Mesenchymal stem cell (in vitro differentiated cells and primary cell): ENCODE results near the gene NOXO1.
A peak's percentile ranks its signal among the peaks of the same experiment; 100 is the strongest.

ENCODE experiments used
- DNase-seq: peaks from one replicate; pipeline ENCODE4 v3.0.0-alpha.2; 2013
- H2AFZ ChIP-seq: one replicate; pipeline ENCODE4 v1.6.1; 2013; ENCODE audit warnings: low read depth, mild to moderate bottlenecking, control low read depth, inconsistent platforms, low read length, moderate library complexity
- H2AK5ac ChIP-seq: 2 replicates; pipeline ENCODE4 v1.6.1; 2013; ENCODE audit warnings: low read length, moderate library complexity, mild to moderate bottlenecking, inconsistent platforms; ENCODE audit not compliant: severe bottlenecking
- H2BK120ac ChIP-seq: one replicate; pipeline ENCODE4 v1.6.1; 2013; ENCODE audit warnings: low read depth, mild to moderate bottlenecking, inconsistent platforms, low read length, moderate library complexity
- H2BK12ac ChIP-seq, 2 experiments: one replicate each; pipeline ENCODE4 v1.6.1; 2013; ENCODE audit warnings: inconsistent platforms in 2 of 2, low read length in 2 of 2, mild to moderate bottlenecking in 2 of 2, moderate library complexity in 2 of 2, control low read depth in 1 of 2
- H2BK15ac ChIP-seq: one replicate; pipeline ENCODE4 v1.6.1; 2013; ENCODE audit warnings: mild to moderate bottlenecking, low read depth, inconsistent platforms; ENCODE audit not compliant: poor library complexity, severe bottlenecking
- H2BK5ac ChIP-seq: 2 replicates; pipeline ENCODE4 v1.6.1; 2013; ENCODE audit warnings: low read depth, mild to moderate bottlenecking, low read length, control low read depth, inconsistent platforms; ENCODE audit not compliant: poor library complexity, severe bottlenecking
- H3K14ac ChIP-seq, 2 experiments: one replicate each; pipeline ENCODE4 v1.6.1; 2013; ENCODE audit warnings: inconsistent platforms in 2 of 2, low read length in 2 of 2, control low read depth in 1 of 2, mild to moderate bottlenecking in 1 of 2, moderate library complexity in 1 of 2
- H3K18ac ChIP-seq, 2 experiments: one replicate each; pipeline ENCODE4 v1.6.1; 2013; ENCODE audit warnings: inconsistent platforms in 2 of 2, low read length in 2 of 2, control low read depth in 1 of 2, low read depth in 1 of 2, mild to moderate bottlenecking in 1 of 2
- H3K23ac ChIP-seq, 2 experiments: one replicate each; pipeline ENCODE4 v1.6.1; 2013; ENCODE audit warnings: inconsistent platforms in 2 of 2, low read length in 2 of 2, mild to moderate bottlenecking in 2 of 2, moderate library complexity in 2 of 2, control low read depth in 1 of 2
- H3K27ac ChIP-seq: 2 replicates; pipeline ENCODE4 v1.5.1; 2013; ENCODE audit warnings: mild to moderate bottlenecking, moderate library complexity, low read length, control low read depth, inconsistent platforms; ENCODE audit not compliant: poor library complexity, severe bottlenecking
- H3K27me3 ChIP-seq, 2 experiments: 2 replicates each; pipeline versions ENCODE4 v1.6.1 to v1.7.0; 2013; ENCODE audit warnings: low read length in 2 of 2, mild to moderate bottlenecking in 2 of 2, moderate library complexity in 2 of 2, control low read depth in 1 of 2, inconsistent platforms in 1 of 2; ENCODE audit not compliant: control insufficient read depth in 1 of 2, insufficient read depth in 1 of 2
- H3K36me3 ChIP-seq, 2 experiments: 2 replicates each; pipeline versions ENCODE4 v1.6.1 to v1.7.0; 2013; ENCODE audit warnings: low read length in 2 of 2, control low read depth in 1 of 2, inconsistent platforms in 1 of 2, low read depth in 1 of 2, mild to moderate bottlenecking in 1 of 2; ENCODE audit not compliant: insufficient read depth in 2 of 2, control insufficient read depth in 1 of 2
- H3K4ac ChIP-seq, 2 experiments: one replicate each; pipeline ENCODE4 v1.6.1; 2013; ENCODE audit warnings: inconsistent platforms in 2 of 2, low read length in 2 of 2, mild to moderate bottlenecking in 2 of 2, moderate library complexity in 2 of 2, control low read depth in 1 of 2, low read depth in 1 of 2
- H3K4me1 ChIP-seq: 2 replicates; pipeline ENCODE4 v1.6.1; 2013; ENCODE audit warnings: low read depth, low read length, control low read depth; ENCODE audit not compliant: control insufficient read depth, insufficient read depth
- H3K4me2 ChIP-seq: 2 replicates; pipeline ENCODE4 v1.6.1; 2013; ENCODE audit warnings: low read length, mild to moderate bottlenecking, inconsistent platforms; ENCODE audit not compliant: poor library complexity, severe bottlenecking
- H3K4me3 ChIP-seq, 2 experiments: 2 replicates each; pipeline versions ENCODE4 v1.5.1 to v1.7.0; 2013; ENCODE audit warnings: low read length in 2 of 2, mild to moderate bottlenecking in 2 of 2, control low read depth in 1 of 2, low read depth in 1 of 2; ENCODE audit not compliant: insufficient read depth in 1 of 2
- H3K79me1 ChIP-seq: replicated peaks from 2 replicates; pipeline ENCODE4 v1.6.1; 2013; ENCODE audit warnings: mild to moderate bottlenecking, control low read depth, low read length, inconsistent platforms; ENCODE audit not compliant: poor library complexity, severe bottlenecking
- H3K9ac ChIP-seq: 2 replicates; pipeline ENCODE4 v1.7.0; 2013; ENCODE audit warnings: mild to moderate bottlenecking, low read length, moderate library complexity
- H3K9me3 ChIP-seq: 2 replicates; pipeline ENCODE4 v1.7.0; 2013; ENCODE audit warnings: mild to moderate bottlenecking, low read length; ENCODE audit not compliant: control insufficient read depth
- H4K8ac ChIP-seq: one replicate; pipeline ENCODE4 v1.6.1; 2013; ENCODE audit warnings: inconsistent platforms, mild to moderate bottlenecking, low read length, moderate library complexity
- H4K91ac ChIP-seq: one replicate; pipeline ENCODE4 v1.6.1; 2013; ENCODE audit warnings: mild to moderate bottlenecking, low read length, inconsistent platforms
- WGBS: methylation state at CpG from one replicate; pipeline ENCODE4 v1.1.7; 2013; ENCODE audit warnings: mixed read lengths; 5-methylcytosine and 5-hydroxymethylcytosine counted together

Gene NOXO1

DNA sequence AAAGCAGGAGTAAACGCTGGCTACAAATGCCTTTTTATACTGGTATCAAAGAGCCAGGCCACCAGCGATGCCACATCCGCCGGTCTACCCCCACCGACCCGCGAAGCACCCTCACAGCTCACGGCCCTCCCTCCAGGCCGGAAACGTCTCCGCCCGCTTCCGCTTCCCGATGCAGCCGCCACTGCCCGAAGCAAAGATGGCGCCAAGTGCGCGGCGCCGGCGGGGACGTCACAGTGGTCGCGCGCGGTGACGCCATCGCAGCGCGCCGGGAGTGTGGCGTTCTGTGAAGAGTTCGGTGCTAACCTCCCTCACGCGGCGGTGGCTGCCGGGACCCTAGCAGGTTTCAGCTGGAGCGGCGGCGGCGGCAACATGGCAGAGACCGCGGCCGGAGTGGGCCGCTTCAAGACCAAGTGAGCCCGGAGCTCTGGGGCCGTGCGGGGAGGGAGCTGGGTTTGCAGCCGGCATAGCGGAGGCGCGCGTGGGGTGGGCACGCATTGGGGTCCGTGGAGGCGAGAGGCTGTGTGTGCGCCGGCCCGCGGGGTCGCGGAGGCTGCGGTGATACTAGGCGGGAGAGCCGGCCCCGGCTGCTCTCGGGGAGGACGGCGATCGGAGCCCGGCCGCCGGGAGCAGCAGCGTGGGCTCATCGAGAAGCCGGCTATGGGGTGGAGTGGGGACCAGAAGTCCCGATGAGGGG, 9.3 kb downstream of the NOXO1 start, which contains the start of gene TBL3:
TBL3 (plus strand) TSS at position 258 of the 694 bp plus-strand sequence; CDS start at position 370, 112 bp downstream.
- Histone ChIP-seq H2BK5ac (no peak within 1 kb of the TSS), H2AFZ (peak within 1 kb of the TSS; percentile 84), H2AK5ac (peak within 1 kb of the TSS; percentile 3), H3K18ac (peak within 1 kb of the TSS; percentile 81 to 90), H3K4me2 (peak within 1 kb of the TSS; percentile 74), H3K14ac (peak within 1 kb of the TSS in 1 of 2 experiments; percentile 44), H3K9me3 (no peaks in the 10 kb centered on the region), H4K8ac (peak within 1 kb of the TSS; percentile 95), H3K4me1 (peaks cover 23% of the 10 kb centered on the region), H2BK120ac (no peak within 1 kb of the TSS), H3K36me3 (peaks cover 28 to 38% of the 10 kb centered on the region in 2 experiments), H3K4me3 (peak within 1 kb of the TSS; percentile 91 to 97), H3K23ac (peak within 1 kb of the TSS in 1 of 2 experiments; percentile 49), H3K27me3 (no peaks in the 10 kb centered on the region), H3K79me1 (peaks cover 29% of the 10 kb centered on the region), H4K91ac (peak within 1 kb of the TSS; percentile 75), H2BK12ac (no peak within 1 kb of the TSS), H3K9ac (peak within 1 kb of the TSS; percentile 93), H2BK15ac (peak within 1 kb of the TSS; percentile 6), H3K4ac (peak within 1 kb of the TSS; percentile 41 to 92), H3K27ac (peak within 1 kb of the TSS; percentile 86)
- WGBS, result under 1% methylated on average over 70 of the region's 78 CpGs
- DNase-seq, result peak; percentile 94

DNA sequence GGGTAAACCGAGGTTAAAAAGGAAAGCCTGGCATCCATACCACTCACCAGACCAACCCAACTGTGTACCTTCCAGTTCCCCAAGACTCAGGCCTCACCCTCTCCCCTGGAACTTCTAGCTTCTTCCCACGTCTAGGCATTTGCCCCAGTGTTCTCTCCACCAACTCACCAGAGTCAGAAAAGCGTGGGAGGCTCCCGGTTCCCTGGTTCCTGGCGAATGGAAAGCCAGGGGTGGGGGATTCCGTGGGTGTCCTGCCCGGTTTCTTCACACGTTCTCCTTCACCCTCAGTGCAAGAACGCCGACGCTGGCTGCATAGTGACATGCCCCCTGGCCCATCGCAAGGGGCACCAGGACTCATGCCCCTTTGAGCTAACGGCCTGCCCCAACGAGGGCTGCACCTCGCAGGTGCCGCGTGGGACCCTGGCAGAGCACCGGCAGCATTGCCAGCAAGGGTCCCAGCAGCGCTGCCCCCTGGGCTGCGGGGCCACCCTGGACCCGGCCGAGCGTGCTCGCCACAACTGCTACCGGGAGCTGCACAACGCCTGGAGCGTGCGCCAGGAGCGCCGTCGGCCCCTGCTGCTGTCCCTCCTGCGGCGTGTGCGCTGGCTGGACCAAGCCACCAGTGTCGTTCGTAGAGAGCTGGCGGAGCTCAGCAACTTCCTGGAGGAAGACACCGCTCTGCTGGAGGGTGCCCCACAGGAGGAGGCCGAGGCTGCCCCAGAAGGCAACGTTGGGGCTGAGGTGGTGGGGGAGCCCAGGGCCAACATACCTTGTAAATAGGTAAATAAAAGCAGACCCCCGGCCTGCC, 12.9 kb downstream of the NOXO1 start:
- H3K9me3 ChIP-seq, result peaks cover 4% of the 10 kb centered on the region
- H2AFZ ChIP-seq, result no peak overlapping the region
- H2BK15ac ChIP-seq, result no peak overlapping the region
- no peak overlapping the region for H3K23ac ChIP-seq
- no peak overlapping the region for H2BK120ac ChIP-seq
- H3K27me3 ChIP-seq, result no peaks in the 10 kb centered on the region
- no peak overlapping the region for H2AK5ac ChIP-seq
- no peak for DNase-seq
- H3K4me2 ChIP-seq, result no peak overlapping the region
- H3K27ac ChIP-seq, result no peak overlapping the region
- peaks cover 12% of the 10 kb centered on the region for H3K79me1 ChIP-seq
- H4K91ac ChIP-seq, result no peak overlapping the region
- H2BK5ac ChIP-seq, result no peak overlapping the region
- H3K36me3 ChIP-seq, result peaks cover 8 to 11% of the 10 kb centered on the region in 2 experiments
- no peak overlapping the region for H4K8ac ChIP-seq
- no peak overlapping the region for H3K9ac ChIP-seq
- peaks cover 21% of the 10 kb centered on the region for H3K4me1 ChIP-seq
- WGBS, result 93% methylated on average over 41 of the region's 41 CpGs
- H2BK12ac ChIP-seq, result no peak overlapping the region
- no peak overlapping the region for H3K14ac ChIP-seq
- no peak overlapping the region for H3K4me3 ChIP-seq
- H3K4ac ChIP-seq, result peak overlapping the region in 1 of 2 experiments; percentile 46
- H3K18ac ChIP-seq, result no peak overlapping the region

GRCh38 chr16:1966460-1966859, 14.8 kb downstream of the NOXO1 start, which contains the start of gene RNF151:
TSS of gene RNF151 (plus strand) at chr16:1966856. CDS start at chr16:1966882, 26 bp downstream.
- H3K4me2 ChIP-seq, result peak within 1 kb of the TSS; percentile 92
- WGBS, result 98% methylated on average over 6 of the region's 6 CpGs
- H3K14ac ChIP-seq, result no peak within 1 kb of the TSS
- H2BK5ac ChIP-seq, result no peak within 1 kb of the TSS
- peaks cover 10% of the 10 kb centered on the region for H3K79me1 ChIP-seq
- peak within 1 kb of the TSS; percentile 53 for H2AK5ac ChIP-seq
- H3K27me3 ChIP-seq, result no peaks in the 10 kb centered on the region
- H2AFZ ChIP-seq, result no peak within 1 kb of the TSS
- H2BK12ac ChIP-seq, result peak within 1 kb of the TSS in 1 of 2 experiments; percentile 12
- H2BK120ac ChIP-seq, result no peak within 1 kb of the TSS
- H3K18ac ChIP-seq, result no peak within 1 kb of the TSS
- no peak for DNase-seq
- peak within 1 kb of the TSS; percentile 97 for H3K9ac ChIP-seq
- H4K91ac ChIP-seq, result no peak within 1 kb of the TSS
- H3K9me3 ChIP-seq, result peaks cover 4% of the 10 kb centered on the region
- no peak within 1 kb of the TSS for H2BK15ac ChIP-seq
- peak within 1 kb of the TSS in 1 of 2 experiments; percentile 20 for H3K4ac ChIP-seq
- peaks cover 27% of the 10 kb centered on the region for H3K4me1 ChIP-seq
- peaks cover 26 to 28% of the 10 kb centered on the region in 2 experiments for H3K36me3 ChIP-seq
- H3K23ac ChIP-seq, result no peak within 1 kb of the TSS
- H3K4me3 ChIP-seq, result peak within 1 kb of the TSS in 1 of 2 experiments; percentile 91
- no peak within 1 kb of the TSS for H3K27ac ChIP-seq
- no peak within 1 kb of the TSS for H4K8ac ChIP-seq
